H9 (cell line): ENCODE data around the gene BEGAIN. TPM values are rescaled to one million over a fixed set of nuclear protein-coding genes. Genes with fewer than 3 reads are reported as not detected.

Experiments
- DNase-seq: peaks from one replicate; pipeline ENCODE4 v3.0.0-alpha.2; 2017
- H2AFZ ChIP-seq: one replicate; pipeline ENCODE4 v1.6.1; 2013; ENCODE audit warnings: mild to moderate bottlenecking, low read length, control low read depth, moderate library complexity
- H2AK5ac ChIP-seq: 2 replicates; pipeline ENCODE4 v1.6.1; 2013; ENCODE audit warnings: low read length, control low read depth, mixed read lengths; ENCODE audit not compliant: insufficient read length
- H2BK120ac ChIP-seq: one replicate; pipeline ENCODE4 v1.6.1; 2013; ENCODE audit warnings: low read depth, mild to moderate bottlenecking, low read length, control low read depth, inconsistent platforms; ENCODE audit not compliant: poor library complexity, severe bottlenecking
- H2BK12ac ChIP-seq: 2 replicates; pipeline ENCODE4 v1.6.1; 2013; ENCODE audit warnings: low read length, control low read depth, mixed read lengths, low read depth; ENCODE audit not compliant: insufficient read length
- H2BK15ac ChIP-seq: 2 replicates; pipeline ENCODE4 v1.6.1; 2013; ENCODE audit warnings: low read depth, low read length, control low read depth
- H2BK20ac ChIP-seq: one replicate; pipeline ENCODE4 v1.6.1; 2013; ENCODE audit warnings: low read depth, mild to moderate bottlenecking, low read length, control low read depth, inconsistent platforms; ENCODE audit not compliant: poor library complexity, severe bottlenecking
- H2BK5ac ChIP-seq: 2 replicates; pipeline ENCODE4 v1.6.1; 2013; ENCODE audit warnings: low read length, control low read depth, mixed read lengths; ENCODE audit not compliant: insufficient read length
- H3K14ac ChIP-seq: 2 replicates; pipeline ENCODE4 v1.6.1; 2013; ENCODE audit warnings: low read length, control low read depth; ENCODE audit not compliant: insufficient read depth
- H3K18ac ChIP-seq: 2 replicates; pipeline ENCODE4 v1.6.1; 2013; ENCODE audit warnings: low read depth, mild to moderate bottlenecking, mixed read lengths, low read length, control low read depth; ENCODE audit not compliant: insufficient read length
- H3K23ac ChIP-seq: 2 replicates; pipeline ENCODE4 v1.6.1; 2013; ENCODE audit warnings: low read length, control low read depth, mixed read lengths, low read depth; ENCODE audit not compliant: insufficient read length
- H3K23me2 ChIP-seq: 2 replicates; pipeline ENCODE4 v1.6.1; 2013; ENCODE audit warnings: low read depth, mild to moderate bottlenecking, mixed read lengths, low read length, control low read depth; ENCODE audit not compliant: insufficient read length, poor library complexity, severe bottlenecking
- H3K27ac ChIP-seq: 2 replicates; pipeline ENCODE4 v1.5.1; 2013; ENCODE audit warnings: low read length, control low read depth, mixed read lengths, low read depth; ENCODE audit not compliant: insufficient read length
- H3K27me3 ChIP-seq: 2 replicates; pipeline ENCODE4 v1.6.1; 2013; ENCODE audit warnings: low read length, control low read depth, inconsistent platforms; ENCODE audit not compliant: insufficient read depth
- H3K4ac ChIP-seq: 2 replicates; pipeline ENCODE4 v1.6.1; 2013; ENCODE audit warnings: low read depth, mild to moderate bottlenecking, control low read depth, inconsistent platforms, low read length, moderate library complexity
- H3K4me1 ChIP-seq: 2 replicates; pipeline ENCODE4 v1.6.1; 2013; ENCODE audit warnings: low read length, control low read depth, inconsistent platforms; ENCODE audit not compliant: insufficient read depth
- H3K4me2 ChIP-seq: 2 replicates; pipeline ENCODE4 v1.6.1; 2013; ENCODE audit warnings: low read length, control low read depth, mixed read lengths; ENCODE audit not compliant: insufficient read length, insufficient read depth
- H3K56ac ChIP-seq: 2 replicates; pipeline ENCODE4 v1.6.1; 2013; ENCODE audit warnings: low read depth, mild to moderate bottlenecking, mixed read lengths, low read length, control low read depth; ENCODE audit not compliant: insufficient read length
- H3K79me1 ChIP-seq: 2 replicates; pipeline ENCODE4 v1.6.1; 2013; ENCODE audit warnings: low read depth, mild to moderate bottlenecking, moderate library complexity, low read length, control low read depth, inconsistent platforms; ENCODE audit not compliant: insufficient read depth, poor library complexity, severe bottlenecking
- H3K79me2 ChIP-seq: 2 replicates; pipeline ENCODE4 v1.6.1; 2013; ENCODE audit warnings: low read length, control low read depth, inconsistent platforms; ENCODE audit not compliant: insufficient read depth
- H3K9ac ChIP-seq: 2 replicates; pipeline ENCODE4 v1.6.1; 2013; ENCODE audit warnings: low read length, control low read depth, mixed read lengths; ENCODE audit not compliant: insufficient read length; ENCODE audit errors: extremely low read depth
- H3K9me3 ChIP-seq: one replicate; pipeline ENCODE4 v1.6.1; 2013; ENCODE audit warnings: low read depth, low read length, inconsistent platforms; ENCODE audit not compliant: control insufficient read depth
- H3T11ph ChIP-seq: one replicate; pipeline ENCODE4 v1.6.1; 2013; ENCODE audit warnings: mild to moderate bottlenecking, low read length, control low read depth, inconsistent platforms
- H4K20me1 ChIP-seq: one replicate; pipeline ENCODE4 v1.6.1; 2013; ENCODE audit not compliant: control insufficient read depth, insufficient read length, insufficient read depth
- H4K5ac ChIP-seq: 2 replicates; pipeline ENCODE4 v1.6.1; 2013; ENCODE audit warnings: low read depth, mild to moderate bottlenecking, mixed read lengths, low read length, control low read depth; ENCODE audit not compliant: insufficient read length
- H4K8ac ChIP-seq: replicated peaks from 2 replicates; pipeline ENCODE4 v1.6.1; 2013; ENCODE audit warnings: low read length, control low read depth, mixed read lengths, low read depth; ENCODE audit not compliant: insufficient read length
- H4K91ac ChIP-seq: 2 replicates; pipeline ENCODE4 v1.6.1; 2013; ENCODE audit warnings: low read depth, mild to moderate bottlenecking, moderate library complexity, mixed read lengths, low read length, control low read depth; ENCODE audit not compliant: insufficient read length
- H3K27ac Mint-ChIP-seq, 3 experiments: 2 replicates in 2 of 3; 3 replicates in 1 of 3; pipeline ENCODE4 v1.8.0; 2020 to 2021; ENCODE audit warnings: mixed read lengths in 3 of 3, mild to moderate bottlenecking in 1 of 3, moderate library complexity in 1 of 3
- H3K27me3 Mint-ChIP-seq: 2 replicates; pipeline ENCODE4 v1.8.0; 2021; ENCODE audit warnings: low read depth, mild to moderate bottlenecking, moderate library complexity, mixed read lengths
- H3K36me3 Mint-ChIP-seq, 3 experiments: 2 replicates in 2 of 3; 3 replicates in 1 of 3; pipeline ENCODE4 v1.8.0; 2020 to 2021; ENCODE audit warnings: low read depth in 3 of 3, mixed read lengths in 3 of 3; ENCODE audit not compliant: insufficient read depth in 1 of 3
- H3K4me1 Mint-ChIP-seq, 2 experiments: 2 replicates each; pipeline ENCODE4 v1.8.0; 2020; ENCODE audit warnings: mixed read lengths in 2 of 2
- H3K4me3 Mint-ChIP-seq, 2 experiments: 2 replicates in 1 of 2; 3 replicates in 1 of 2; pipeline ENCODE4 v1.8.0; 2020 to 2021; ENCODE audit warnings: mild to moderate bottlenecking in 2 of 2, mixed read lengths in 2 of 2, moderate library complexity in 1 of 2
- H3K9me3 Mint-ChIP-seq, 2 experiments: 2 replicates in 1 of 2; 3 replicates in 1 of 2; pipeline ENCODE4 v1.8.0; 2020; ENCODE audit warnings: mild to moderate bottlenecking in 2 of 2, mixed read lengths in 2 of 2, moderate library complexity in 1 of 2
- CTCF ChIP-seq: fragments of 200-600 bp; sonication (generic); conservative IDR thresholded peaks from 3 replicates; pipeline ENCODE4 v1.8.0; 2021; ENCODE audit warnings: antibody characterized with exemption, mild to moderate bottlenecking
- WGBS: extraction: QIAGEN DNeasy Blood & Tissue Kit; methylation state at CpG from one replicate; pipeline ENCODE4 v1.1.7; 2013; ENCODE audit warnings: missing lambda C conversion rate, low lambda C conversion rate, mixed read lengths; ENCODE audit not compliant: insufficient read length; ENCODE audit errors: extremely low coverage; 5-methylcytosine and 5-hydroxymethylcytosine counted together
- total RNA-seq: library from RNA; stranded (reverse); gene quantifications from 2 replicates; pipeline ENCODE4 v1.2.1, GENCODE V29; 2021

The BEGAIN gene
- total RNA-seq, 1 experiment from 2014 or later = 2.6 TPM

DNA sequence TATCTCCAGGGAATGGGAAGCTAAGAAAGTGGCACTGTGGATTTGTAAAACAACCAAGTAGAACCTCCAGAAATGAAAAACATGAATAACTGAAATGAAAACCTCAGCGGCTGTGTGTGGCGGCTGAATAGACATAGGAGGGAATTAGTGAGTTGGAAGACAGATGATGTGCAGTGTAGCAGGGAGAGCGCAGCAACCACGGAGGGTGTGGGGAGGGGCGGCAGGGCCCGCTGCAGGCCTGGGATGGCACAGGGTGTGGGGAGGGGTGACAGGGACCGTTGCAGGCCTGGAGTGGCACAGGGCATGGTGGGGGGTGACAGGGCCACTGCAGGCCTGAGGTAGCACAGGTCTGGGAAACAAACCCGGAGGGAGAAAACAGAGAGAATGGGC, 51.1 kb downstream of the BEGAIN start:
- H4K20me1 ChIP-seq = no peaks in the 10 kb centered on the region
- no peak for DNase-seq
- H3K27ac Mint-ChIP-seq = peak overlapping the region in 1 of 3 experiments; percentile 53; a peak in 1 of 7 replicates
- no peak overlapping the region for H2BK20ac ChIP-seq
- H3T11ph ChIP-seq = no peak overlapping the region
- H2BK12ac ChIP-seq = no peak overlapping the region
- no peaks in the 10 kb centered on the region; the same call in 1 of the 2 replicates for H3K27me3 ChIP-seq
- H3K9me3 ChIP-seq = no peaks in the 10 kb centered on the region
- H3K4ac ChIP-seq = no peak overlapping the region
- H3K79me1 ChIP-seq = no peaks in the 10 kb centered on the region
- peaks cover 9 to 18% of the 10 kb centered on the region in 2 experiments for H3K4me1 Mint-ChIP-seq
- no peak overlapping the region for H2AFZ ChIP-seq
- H3K9ac ChIP-seq = no peak overlapping the region
- no peak overlapping the region for H2BK5ac ChIP-seq
- no CpG with 5 or more reads among the region's 8 CpGs for WGBS
- H3K18ac ChIP-seq = no peak overlapping the region
- H3K27me3 Mint-ChIP-seq = peaks cover 1% of the 10 kb centered on the region; the same call in 1 of the 2 replicates
- no peak overlapping the region for H3K4me3 Mint-ChIP-seq
- no peak for TF ChIP-seq CTCF
- H2BK120ac ChIP-seq = no peak overlapping the region
- H3K27ac ChIP-seq = no peak overlapping the region
- no peaks in the 10 kb centered on the region for H3K79me2 ChIP-seq
- H2BK15ac ChIP-seq = no peak overlapping the region
- H2AK5ac ChIP-seq = no peak overlapping the region
- no peak overlapping the region for H4K91ac ChIP-seq
- H3K36me3 Mint-ChIP-seq = no peaks in the 10 kb centered on the region
- H3K56ac ChIP-seq = no peak overlapping the region
- no peak overlapping the region for H4K5ac ChIP-seq
- H3K23me2 ChIP-seq = no peaks in the 10 kb centered on the region
- H3K4me1 ChIP-seq = no peaks in the 10 kb centered on the region
- H3K9me3 Mint-ChIP-seq = no peaks in the 10 kb centered on the region
- no peak overlapping the region for H3K14ac ChIP-seq
- H3K23ac ChIP-seq = no peak overlapping the region
- no peak overlapping the region for H3K4me2 ChIP-seq
- no peak overlapping the region for H4K8ac ChIP-seq
